K562 (cell line): ENCODE results near the gene TMEM273. TPM values are rescaled to one million over a fixed set of nuclear protein-coding genes. Genes with fewer than 3 reads are reported as not detected.

Experiments used
- CHD4 ChIP-seq: fragments of 200-600 bp; sonication (generic); IDR thresholded peaks from 3 replicates; pipeline ENCODE4 v1.6.1; 2012; ENCODE audit warnings: low read depth, mild to moderate bottlenecking, mixed read lengths, low read length, inconsistent platforms; ENCODE audit not compliant: insufficient read depth, insufficient replicate concordance, poor library complexity, severe bottlenecking
- DDX20 ChIP-seq: fragments of 450-650 bp; IDR thresholded peaks from 2 replicates; pipeline ENCODE4 v1.6.1; 2016; ENCODE audit warnings: missing genetic modification characterization, low read depth, mild to moderate bottlenecking, missing compliant biosample characterization, moderate library complexity
- ELF2 ChIP-seq: fragments of 250-450 bp; sonication (Bioruptor Pico); IDR thresholded peaks from 2 replicates; pipeline ENCODE4 v1.5.0; 2021; ENCODE audit warnings: mild to moderate bottlenecking
- ETV6 ChIP-seq, 3 experiments: fragments of 150-350 bp in 1 of 3; sonication (generic) in 1 of 3; formaldehyde crosslinking in 1 of 3; IDR thresholded peaks; 2 replicates each; pipeline versions ENCODE4 v1.6.1 to v1.8.0; 2014 to 2022; ENCODE audit warnings: borderline replicate concordance in 2 of 3, low read depth in 2 of 3, antibody characterized with exemption in 1 of 3, low read length in 1 of 3, mild to moderate bottlenecking in 1 of 3, missing genetic modification reagents in 1 of 3
- EZH2 ChIP-seq: IDR thresholded peaks from 2 replicates; pipeline ENCODE4 v1.6.1; 2012; ENCODE audit warnings: low read depth, mild to moderate bottlenecking, inconsistent platforms, low read length, borderline replicate concordance
- FOXJ3 ChIP-seq: sonication (generic); formaldehyde crosslinking; IDR thresholded peaks from 2 replicates; pipeline ENCODE4 v1.4.0; 2020; ENCODE audit warnings: mild to moderate bottlenecking, missing genetic modification reagents
- GABPB1 ChIP-seq: sonication (generic); formaldehyde crosslinking; IDR thresholded peaks from 2 replicates; pipeline ENCODE4 v1.8.0; 2022; ENCODE audit warnings: mild to moderate bottlenecking, missing genetic modification reagents
- HMG20B ChIP-seq: fragments of 250-450 bp; sonication (Bioruptor Pico); IDR thresholded peaks from 2 replicates; pipeline ENCODE4 v1.5.0; 2021; ENCODE audit warnings: mild to moderate bottlenecking
- ILK ChIP-seq: fragments of 450-650 bp; IDR thresholded peaks from 2 replicates; pipeline ENCODE4 v1.6.1; 2016; ENCODE audit warnings: missing genetic modification characterization, low read depth, mild to moderate bottlenecking, missing compliant biosample characterization, moderate library complexity, borderline replicate concordance
- LCOR ChIP-seq: sonication (generic); formaldehyde crosslinking; IDR thresholded peaks from 2 replicates; pipeline ENCODE4 v1.8.0; 2022; ENCODE audit warnings: mild to moderate bottlenecking, missing genetic modification reagents
- MAFK ChIP-seq: IDR thresholded peaks from 2 replicates; pipeline ENCODE4 v1.6.1; 2011; ENCODE audit warnings: low read length, improper control_type of control experiment
- MBD2 ChIP-seq: sonication (generic); IDR thresholded peaks from 2 replicates; pipeline ENCODE4 v1.6.1; 2016; ENCODE audit warnings: low read depth, borderline replicate concordance
- MYBL2 ChIP-seq, 2 experiments: fragments of 450-650 bp in 1 of 2; sonication (generic) in 1 of 2; formaldehyde crosslinking in 1 of 2; IDR thresholded peaks; 2 replicates each; pipeline versions ENCODE4 v1.6.1 to v1.8.1; 2017 to 2022; ENCODE audit warnings: borderline replicate concordance in 1 of 2, inconsistent platforms in 1 of 2, low read depth in 1 of 2, mild to moderate bottlenecking in 1 of 2, missing genetic modification reagents in 1 of 2, moderate library complexity in 1 of 2
- NRF1 ChIP-seq, 2 experiments: fragments of 450-650 bp; IDR thresholded peaks in 1 of 2; conservative IDR thresholded peaks in 1 of 2; 2 replicates each; pipeline ENCODE4 v1.6.1; 2014; ENCODE audit warnings: mild to moderate bottlenecking in 2 of 2
- PHF8 ChIP-seq: fragments of 200-600 bp; sonication (generic); IDR thresholded peaks from 2 replicates; pipeline ENCODE4 v1.6.1; 2012; ENCODE audit warnings: mixed run types, mild to moderate bottlenecking, inconsistent platforms, low read length, moderate library complexity, borderline replicate concordance
- SAFB ChIP-seq: fragments of 200-400 bp; formaldehyde crosslinking; IDR thresholded peaks from 2 replicates; pipeline ENCODE4 v1.6.1; 2017; ENCODE audit warnings: low read depth, low read length, borderline replicate concordance
- TAF15 ChIP-seq: fragments of 200-400 bp; formaldehyde crosslinking; IDR thresholded peaks from 2 replicates; pipeline ENCODE4 v1.6.1; 2017; ENCODE audit warnings: mild to moderate bottlenecking, low read depth, low read length, moderate library complexity
- TAF9B ChIP-seq: fragments of 450-650 bp; IDR thresholded peaks from 2 replicates; pipeline ENCODE4 v1.6.1; 2018; ENCODE audit warnings: mild to moderate bottlenecking; ENCODE audit not compliant: partially characterized antibody
- TAL1 ChIP-seq: fragments of 450-650 bp; IDR thresholded peaks from 2 replicates; pipeline ENCODE4 v1.6.1; 2016; ENCODE audit warnings: mild to moderate bottlenecking
- TRIM28 ChIP-seq: fragments of 450-650 bp; IDR thresholded peaks from 2 replicates; pipeline ENCODE4 v1.6.1; 2017
- YBX1 ChIP-seq: fragments of 450-650 bp; IDR thresholded peaks from 2 replicates; pipeline ENCODE4 v1.7.1; 2016; ENCODE audit warnings: mild to moderate bottlenecking
- ZNF583 ChIP-seq: fragments of 250-450 bp; sonication (Bioruptor Pico); IDR thresholded peaks from 2 replicates; pipeline ENCODE4 v1.4.0; 2020
- ZNF707 ChIP-seq: fragments of 250-450 bp; sonication (Bioruptor Pico); conservative IDR thresholded peaks from 2 replicates; pipeline ENCODE4 v1.8.0; 2022; ENCODE audit warnings: inconsistent platforms, mild to moderate bottlenecking, moderate library complexity
- ZNF79 ChIP-seq: fragments of 250-450 bp; sonication (Bioruptor Pico); IDR thresholded peaks from 2 replicates; pipeline ENCODE4 v1.4.0; 2020; ENCODE audit warnings: low read depth, mild to moderate bottlenecking, moderate library complexity
- polyA plus RNA-seq, 8 experiments: library from polyadenylated mRNA; depleted of rRNA in 4 of 8; stranded (reverse) in 5 of 8; unstranded in 3 of 8; fragments of >200 nt; fragmentation: Nextera tagmentation in 2 of 8; fragmentation: Illumina TruSeq in 1 of 8; extraction: Ambion mirVana in 2 of 8; extraction: Trizol in 1 of 8; gene quantifications; 2 replicates each; pipeline versions ENCODE4 v1.2.1 to v1.2.3, GENCODE V29; 2011 to 2014; ENCODE audit warnings: inconsistent platforms in 1 of 8, missing spikeins in 1 of 8
- total RNA-seq, 7 experiments: library from RNA; depleted of rRNA in 6 of 7; stranded (reverse); fragments of >200 nt in 6 of 7; fragmentation: Illumina TruSeq in 2 of 7; extraction: Trizol in 2 of 7; gene quantifications; 2 replicates each; pipeline versions ENCODE4 v1.2.1 to v1.2.3, GENCODE V29; 2011 to 2021; ENCODE audit warnings: low replicate concordance in 1 of 7
- TF ChIP-seq, protein P1 (sequence below): fragments of 250-450 bp; sonication (Bioruptor Pico); IDR thresholded peaks from 2 replicates; pipeline ENCODE4 v1.5.0; 2020; ENCODE audit warnings: mild to moderate bottlenecking
- TF ChIP-seq, protein P2 (sequence below): fragments of 250-450 bp; sonication (Bioruptor Pico); IDR thresholded peaks from 2 replicates; pipeline ENCODE4 v1.8.0; 2021; ENCODE audit warnings: moderate library complexity, mild to moderate bottlenecking, inconsistent platforms
- TF ChIP-seq, protein P3 (sequence below): fragments of 200-800 bp; sonication (Bioruptor generic); IDR thresholded peaks from 2 replicates; pipeline ENCODE4 v1.6.1; 2017; ENCODE audit warnings: missing genetic modification characterization, missing compliant biosample characterization

The TMEM273 gene
- total and polyA plus RNA-seq, 9 of the 15 experiments (the other 6 are each of a cell fraction or from before 2014, with no cell fraction given), result 39.2 to 131 (median 95.6) TPM

DNA sequence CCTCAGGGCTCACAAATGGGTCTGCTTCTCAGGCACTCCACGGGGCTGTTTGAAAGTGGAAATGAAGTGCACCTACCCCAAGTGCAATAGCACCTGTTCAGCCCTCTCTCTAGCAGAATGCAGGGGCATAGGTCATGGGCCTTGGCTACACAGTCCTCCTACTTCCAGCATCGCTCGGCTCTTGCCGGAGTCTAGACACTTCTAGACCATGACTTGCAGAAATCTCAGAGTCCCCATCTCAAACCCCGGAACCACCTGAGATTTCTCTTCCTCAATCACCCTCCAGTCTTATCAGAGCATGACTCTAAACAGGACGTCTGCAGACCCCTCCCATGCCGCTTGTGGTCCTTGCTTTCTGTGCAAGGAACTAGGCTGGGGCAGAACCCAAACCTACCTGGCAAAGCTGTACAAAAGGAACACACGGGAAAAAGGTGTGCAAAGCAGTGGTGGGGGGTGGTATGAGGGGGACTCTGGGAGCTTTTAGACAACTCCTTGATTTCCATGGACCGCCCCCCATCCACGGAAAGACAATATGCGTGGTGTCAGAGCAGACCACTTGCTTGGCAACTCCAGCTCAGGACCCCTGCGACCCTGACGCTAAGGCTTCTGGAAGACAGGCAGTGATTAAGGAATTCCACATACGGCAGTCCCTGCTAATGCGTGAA is 13.8 kb downstream of the TMEM273 start (continued):
- TF ChIP-seq, protein P1, sequence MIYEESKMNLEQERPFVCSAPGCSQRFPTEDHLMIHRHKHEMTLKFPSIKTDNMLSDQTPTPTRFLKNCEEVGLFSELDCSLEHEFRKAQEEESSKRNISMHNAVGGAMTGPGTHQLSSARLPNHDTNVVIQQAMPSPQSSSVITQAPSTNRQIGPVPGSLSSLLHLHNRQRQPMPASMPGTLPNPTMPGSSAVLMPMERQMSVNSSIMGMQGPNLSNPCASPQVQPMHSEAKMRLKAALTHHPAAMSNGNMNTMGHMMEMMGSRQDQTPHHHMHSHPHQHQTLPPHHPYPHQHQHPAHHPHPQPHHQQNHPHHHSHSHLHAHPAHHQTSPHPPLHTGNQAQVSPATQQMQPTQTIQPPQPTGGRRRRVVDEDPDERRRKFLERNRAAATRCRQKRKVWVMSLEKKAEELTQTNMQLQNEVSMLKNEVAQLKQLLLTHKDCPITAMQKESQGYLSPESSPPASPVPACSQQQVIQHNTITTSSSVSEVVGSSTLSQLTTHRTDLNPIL, result no peak
- TF ChIP-seq MBD2 (no peak), SAFB (no peak), ETV6 (IDR thresholded peaks at IDR 0.05; ENCODE audit: borderline replicate concordance in 1 of 2, low read depth in 2 of 2, low read length in 1 of 2) (peak in 1 of 2 experiments; percentile 41; a peak in 1 of 4 replicates), ETV6 (CRISPR knock-in tag; IDR thresholded peaks at IDR 0.05; ENCODE audit: borderline replicate concordance) (no peak), GABPB1 (CRISPR knock-in tag) (no peak), TRIM28 (no peak), FOXJ3 (no peak), ZNF707 (no peak), HMG20B (no peak), ZNF583 (CRISPR knock-in tag) (no peak), ILK (tag) (no peak), NRF1 (conservative IDR thresholded peaks at IDR 0.05 in 1 of 2, IDR thresholded peaks at IDR 0.05 in 1 of 2) (no peak), ELF2 (CRISPR knock-in tag) (no peak), TAL1 (peak; percentile 23; the same call in 1 of the 2 replicates), CHD4 (no peak), ZNF79 (CRISPR knock-in tag) (no peak), MAFK (peak; percentile 71), LCOR (CRISPR knock-in tag) (no peak), DDX20 (no peak), TAF9B (no peak), EZH2 (no peak), YBX1 (no peak), MYBL2 (IDR thresholded peaks at IDR 0.05; ENCODE audit: low read depth) (no peak), MYBL2 (CRISPR knock-in tag; IDR thresholded peaks at IDR 0.05; ENCODE audit: borderline replicate concordance) (no peak), PHF8 (no peak), TAF15 (no peak)
- TF ChIP-seq, protein P2, sequence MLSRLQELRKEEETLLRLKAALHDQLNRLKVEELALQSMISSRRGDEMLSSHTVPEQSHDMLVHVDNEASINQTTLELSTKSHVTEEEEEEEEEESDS (CRISPR knock-in tag), result no peak
- TF ChIP-seq, protein P3, sequence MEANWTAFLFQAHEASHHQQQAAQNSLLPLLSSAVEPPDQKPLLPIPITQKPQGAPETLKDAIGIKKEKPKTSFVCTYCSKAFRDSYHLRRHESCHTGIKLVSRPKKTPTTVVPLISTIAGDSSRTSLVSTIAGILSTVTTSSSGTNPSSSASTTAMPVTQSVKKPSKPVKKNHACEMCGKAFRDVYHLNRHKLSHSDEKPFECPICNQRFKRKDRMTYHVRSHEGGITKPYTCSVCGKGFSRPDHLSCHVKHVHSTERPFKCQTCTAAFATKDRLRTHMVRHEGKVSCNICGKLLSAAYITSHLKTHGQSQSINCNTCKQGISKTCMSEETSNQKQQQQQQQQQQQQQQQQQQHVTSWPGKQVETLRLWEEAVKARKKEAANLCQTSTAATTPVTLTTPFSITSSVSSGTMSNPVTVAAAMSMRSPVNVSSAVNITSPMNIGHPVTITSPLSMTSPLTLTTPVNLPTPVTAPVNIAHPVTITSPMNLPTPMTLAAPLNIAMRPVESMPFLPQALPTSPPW (CRISPR knock-in tag), result peak; percentile 8; the same call in 1 of the 2 replicates
